MM.1S (cell line): Measurements from ENCODE around the gene ADNP.

Experiments used
- DNase-seq: peaks from one replicate; pipeline ENCODE4 v3.0.0-alpha.2; 2015
- H2AFZ ChIP-seq: fragments of 300-600 bp; sonication (generic); 2 replicates; pipeline ENCODE4 v1.6.0; 2016; ENCODE audit warnings: antibody characterized with exemption, low read length
- H3F3A ChIP-seq: fragments of 300-600 bp; sonication (generic); 2 replicates; pipeline ENCODE4 v1.6.1; 2016; ENCODE audit warnings: mild to moderate bottlenecking, antibody characterized with exemption, low read length, moderate library complexity, mixed read lengths; ENCODE audit not compliant: insufficient read depth
- H3K27ac ChIP-seq: fragments of 300-600 bp; sonication (generic); 2 replicates; pipeline ENCODE4 v1.5.1; 2016; ENCODE audit warnings: mild to moderate bottlenecking, low read length
- H3K27me3 ChIP-seq: fragments of 300-600 bp; sonication (generic); replicated peaks from 2 replicates; pipeline ENCODE4 v1.6.0; 2016; ENCODE audit warnings: low read length; ENCODE audit not compliant: insufficient read depth
- H3K36me3 ChIP-seq: fragments of 300-600 bp; sonication (generic); replicated peaks from 2 replicates; pipeline ENCODE4 v1.6.1; 2016; ENCODE audit warnings: mild to moderate bottlenecking, low read length, mixed read lengths; ENCODE audit not compliant: insufficient read depth
- H3K4me1 ChIP-seq: fragments of 300-600 bp; sonication (generic); 2 replicates; pipeline ENCODE4 v1.6.1; 2016; ENCODE audit warnings: low read length, mixed read lengths
- H3K4me2 ChIP-seq: fragments of 300-600 bp; sonication (generic); 2 replicates; pipeline ENCODE4 v1.6.0; 2016; ENCODE audit warnings: low read depth, low read length
- H3K4me3 ChIP-seq: fragments of 300-600 bp; sonication (generic); 2 replicates; pipeline ENCODE4 v1.5.1; 2016; ENCODE audit warnings: low read length, mixed read lengths
- H3K79me2 ChIP-seq: fragments of 300-600 bp; sonication (generic); 2 replicates; pipeline ENCODE4 v1.6.1; 2016; ENCODE audit warnings: mixed run types, low read length, mixed read lengths
- H3K9ac ChIP-seq: fragments of 300-600 bp; sonication (generic); 2 replicates; pipeline ENCODE4 v1.6.1; 2016; ENCODE audit warnings: low read length, mixed read lengths
- H3K9me2 ChIP-seq: fragments of 300-600 bp; sonication (generic); replicated peaks from 2 replicates; pipeline ENCODE4 v1.6.1; 2016; ENCODE audit warnings: mild to moderate bottlenecking, low read length, mixed read lengths; ENCODE audit not compliant: insufficient read depth
- H3K9me3 ChIP-seq: fragments of 300-600 bp; sonication (generic); replicated peaks from 2 replicates; pipeline ENCODE4 v1.6.1; 2016; ENCODE audit warnings: mild to moderate bottlenecking, low read length, mixed read lengths; ENCODE audit not compliant: insufficient read depth
- H4K20me1 ChIP-seq: fragments of 300-600 bp; sonication (generic); 2 replicates; pipeline ENCODE4 v1.6.1; 2016; ENCODE audit warnings: mild to moderate bottlenecking, low read length, moderate library complexity, mixed read lengths; ENCODE audit not compliant: insufficient read depth
- EZH2 ChIP-seq: fragments of 300-600 bp; sonication (generic); optimal IDR thresholded peaks from 2 replicates; pipeline ENCODE3; 2017; ENCODE audit warnings: low read depth, mild to moderate bottlenecking, antibody characterized with exemption, low read length, mixed read lengths
- EZH2phosphoT487 ChIP-seq: fragments of 300-600 bp; sonication (generic); IDR thresholded peaks from 2 replicates; pipeline ENCODE4 v1.6.1; 2018; ENCODE audit warnings: antibody characterized with exemption, low read length
- TF ChIP-seq, protein P1 (sequence below): fragments of 300-600 bp; sonication (generic); IDR thresholded peaks from 2 replicates; pipeline ENCODE4 v1.5.1; 2016; ENCODE audit warnings: antibody characterized with exemption, low read length, mixed read lengths

ADNP gene

DNA sequence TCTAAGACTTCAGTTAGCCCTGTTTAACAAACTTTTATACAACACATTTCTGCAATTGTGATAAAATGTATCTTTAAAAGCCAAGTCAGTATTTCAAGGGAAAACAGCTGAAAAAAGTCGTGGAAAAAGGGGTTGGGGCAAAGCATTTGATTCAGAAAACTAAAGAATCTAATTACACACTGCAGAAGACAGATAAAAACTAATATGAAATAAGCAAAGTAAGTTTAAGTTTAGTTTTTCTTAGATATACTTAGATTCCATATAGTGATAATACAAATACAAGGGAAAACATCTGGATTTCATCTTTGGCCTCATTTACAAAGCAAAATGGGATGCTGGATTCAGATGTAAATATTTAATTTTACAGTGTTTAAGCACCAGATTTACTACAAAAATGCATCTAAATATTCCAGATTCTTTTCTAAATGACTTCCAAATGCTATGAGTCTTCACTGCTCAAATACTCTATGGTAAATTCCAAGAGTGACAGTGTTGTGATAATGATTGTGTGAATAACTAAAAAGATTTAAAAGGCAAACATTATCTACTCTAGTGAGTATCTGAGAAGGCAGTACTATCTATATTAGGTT, 1.5 kb upstream of the ADNP start:
- Histone ChIP-seq H3K9ac (no peak overlapping the region), H3K4me2 (no peak overlapping the region), H3K9me3 (no peaks in the 10 kb centered on the region), H3K27ac (no peak overlapping the region), H3K79me2 (peaks cover 27% of the 10 kb centered on the region), H3K4me1 (peaks cover 19% of the 10 kb centered on the region), H3K4me3 (no peak overlapping the region), H4K20me1 (peaks cover 14% of the 10 kb centered on the region; the same call in 1 of the 2 replicates), H3K27me3 (no peaks in the 10 kb centered on the region), H3K9me2 (no peaks in the 10 kb centered on the region), H3F3A (peaks cover 27% of the 10 kb centered on the region), H2AFZ (no peak overlapping the region), H3K36me3 (peaks cover 12% of the 10 kb centered on the region)
- TF ChIP-seq EZH2 (no peak), EZH2phosphoT487 (no peak)
- TF ChIP-seq, protein P1, sequence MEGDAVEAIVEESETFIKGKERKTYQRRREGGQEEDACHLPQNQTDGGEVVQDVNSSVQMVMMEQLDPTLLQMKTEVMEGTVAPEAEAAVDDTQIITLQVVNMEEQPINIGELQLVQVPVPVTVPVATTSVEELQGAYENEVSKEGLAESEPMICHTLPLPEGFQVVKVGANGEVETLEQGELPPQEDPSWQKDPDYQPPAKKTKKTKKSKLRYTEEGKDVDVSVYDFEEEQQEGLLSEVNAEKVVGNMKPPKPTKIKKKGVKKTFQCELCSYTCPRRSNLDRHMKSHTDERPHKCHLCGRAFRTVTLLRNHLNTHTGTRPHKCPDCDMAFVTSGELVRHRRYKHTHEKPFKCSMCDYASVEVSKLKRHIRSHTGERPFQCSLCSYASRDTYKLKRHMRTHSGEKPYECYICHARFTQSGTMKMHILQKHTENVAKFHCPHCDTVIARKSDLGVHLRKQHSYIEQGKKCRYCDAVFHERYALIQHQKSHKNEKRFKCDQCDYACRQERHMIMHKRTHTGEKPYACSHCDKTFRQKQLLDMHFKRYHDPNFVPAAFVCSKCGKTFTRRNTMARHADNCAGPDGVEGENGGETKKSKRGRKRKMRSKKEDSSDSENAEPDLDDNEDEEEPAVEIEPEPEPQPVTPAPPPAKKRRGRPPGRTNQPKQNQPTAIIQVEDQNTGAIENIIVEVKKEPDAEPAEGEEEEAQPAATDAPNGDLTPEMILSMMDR: no peak
- no peak for DNase-seq

DNA sequence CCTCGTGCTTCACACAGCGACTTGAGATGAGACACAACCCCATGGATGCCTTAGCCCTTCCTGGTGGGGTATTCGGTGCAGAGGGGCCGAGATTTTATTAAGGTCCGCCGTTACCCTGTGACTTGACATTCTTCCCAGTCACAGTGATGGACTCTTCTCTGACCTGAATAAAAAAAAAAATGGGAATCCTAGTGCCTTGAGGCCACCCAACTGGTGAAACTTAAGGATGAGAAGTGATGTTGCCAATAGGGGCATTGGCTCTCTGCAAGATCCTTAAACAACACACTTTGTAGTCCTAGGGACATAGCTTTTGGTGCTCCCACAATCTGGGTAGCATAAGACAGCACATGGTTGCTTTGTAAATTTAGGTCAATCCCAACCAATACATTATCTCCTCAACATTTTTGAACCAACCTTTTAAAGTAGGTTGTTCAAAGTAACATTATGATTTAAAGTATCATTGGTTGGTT, 814 bp upstream of the ADNP start:
- DNase-seq: no peak
- Histone ChIP-seq H3K27ac (peak overlapping the region; percentile 75), H3K9me2 (no peaks in the 10 kb centered on the region), H3K9ac (peak overlapping the region; percentile 69; the same call in 1 of the 2 replicates), H3K4me3 (0 out of 2 replicates have a peak overlapping the region, but pooled peaks have one; percentile 10), H4K20me1 (peaks cover 19% of the 10 kb centered on the region), H3F3A (peaks cover 22% of the 10 kb centered on the region), H2AFZ (peak overlapping the region; percentile 66), H3K36me3 (peaks cover 12% of the 10 kb centered on the region), H3K9me3 (no peaks in the 10 kb centered on the region), H3K27me3 (no peaks in the 10 kb centered on the region), H3K4me2 (peak overlapping the region; percentile 75), H3K4me1 (peaks cover 19% of the 10 kb centered on the region), H3K79me2 (peaks cover 34% of the 10 kb centered on the region)
- TF ChIP-seq, protein P1: no peak
- TF ChIP-seq EZH2: no peak
- no peak for TF ChIP-seq EZH2phosphoT487

DNA sequence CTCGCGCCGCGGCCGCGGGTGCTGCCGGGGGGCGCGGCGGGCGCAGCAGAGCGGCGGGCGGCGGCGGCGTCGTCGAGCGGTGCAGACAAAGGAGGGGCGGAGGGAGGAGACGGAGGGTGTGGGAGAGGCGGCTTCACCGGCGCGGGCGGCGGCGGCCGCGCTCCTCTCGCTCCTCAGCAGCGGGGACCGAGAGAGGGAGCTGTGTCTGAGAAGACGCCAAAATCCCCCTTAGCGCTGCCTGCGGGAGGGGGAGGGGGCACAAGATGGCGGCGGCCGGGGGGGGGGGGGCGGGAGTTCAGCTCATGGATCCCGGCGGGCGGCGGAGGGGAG, 296 bp downstream of the ADNP start:
- Histone ChIP-seq H3K79me2 (peaks cover 45% of the 10 kb centered on the region), H4K20me1 (peaks cover 19% of the 10 kb centered on the region), H3K9ac (peak overlapping the region; percentile 69), H3K9me2 (no peaks in the 10 kb centered on the region), H3K36me3 (peaks cover 8% of the 10 kb centered on the region), H3K27ac (peak overlapping the region; percentile 75), H3F3A (peaks cover 21% of the 10 kb centered on the region), H3K4me2 (no peak overlapping the region), H3K27me3 (no peaks in the 10 kb centered on the region), H3K9me3 (no peaks in the 10 kb centered on the region), H2AFZ (no peak overlapping the region), H3K4me3 (peak overlapping the region; percentile 58), H3K4me1 (peaks cover 19% of the 10 kb centered on the region)
- peak; percentile 32 for DNase-seq
- TF ChIP-seq EZH2phosphoT487: no peak
- TF ChIP-seq, protein P1: no peak
- TF ChIP-seq EZH2: no peak
